NCI-H2029 treated with DMSO at 0.1 percent for 48 hours (cell line): Measurements from ENCODE around the gene NPY2R.

ENCODE experiments used
- DNase-seq: peaks from one replicate; lab custom pipeline; 2025; lab: John Stamatoyannopoulos, UW

Gene NPY2R, protein sequence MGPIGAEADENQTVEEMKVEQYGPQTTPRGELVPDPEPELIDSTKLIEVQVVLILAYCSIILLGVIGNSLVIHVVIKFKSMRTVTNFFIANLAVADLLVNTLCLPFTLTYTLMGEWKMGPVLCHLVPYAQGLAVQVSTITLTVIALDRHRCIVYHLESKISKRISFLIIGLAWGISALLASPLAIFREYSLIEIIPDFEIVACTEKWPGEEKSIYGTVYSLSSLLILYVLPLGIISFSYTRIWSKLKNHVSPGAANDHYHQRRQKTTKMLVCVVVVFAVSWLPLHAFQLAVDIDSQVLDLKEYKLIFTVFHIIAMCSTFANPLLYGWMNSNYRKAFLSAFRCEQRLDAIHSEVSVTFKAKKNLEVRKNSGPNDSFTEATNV

GRCh38 chr4:155208258-155209054 is at the start of gene NPY2R:
Gene NPY2R, plus strand, starts transcription at chr4:155208636. Its CDS starts 5,304 bp downstream, at chr4:155213940.
- no peak for DNase-seq

DNA sequence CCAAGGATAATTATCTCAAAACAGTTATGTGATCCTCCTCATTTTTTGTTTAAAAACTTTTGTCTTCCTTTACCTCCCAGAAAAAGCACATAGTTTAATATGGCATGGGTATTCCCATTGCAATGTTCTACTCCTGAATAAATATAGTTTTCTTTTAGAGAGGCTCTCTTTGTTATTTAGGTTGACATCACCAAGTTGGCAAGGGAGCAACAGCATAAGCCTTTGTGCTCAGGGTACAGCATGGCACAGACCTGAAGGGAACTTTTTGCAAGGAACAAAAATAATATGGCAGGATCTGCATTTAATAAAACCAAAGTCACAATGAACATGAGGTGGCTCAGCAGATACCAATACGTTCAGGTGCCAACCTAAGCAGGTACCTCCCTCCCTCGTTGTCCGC is 47.1 kb upstream of the NPY2R start:
- DNase-seq: no peak

DNA sequence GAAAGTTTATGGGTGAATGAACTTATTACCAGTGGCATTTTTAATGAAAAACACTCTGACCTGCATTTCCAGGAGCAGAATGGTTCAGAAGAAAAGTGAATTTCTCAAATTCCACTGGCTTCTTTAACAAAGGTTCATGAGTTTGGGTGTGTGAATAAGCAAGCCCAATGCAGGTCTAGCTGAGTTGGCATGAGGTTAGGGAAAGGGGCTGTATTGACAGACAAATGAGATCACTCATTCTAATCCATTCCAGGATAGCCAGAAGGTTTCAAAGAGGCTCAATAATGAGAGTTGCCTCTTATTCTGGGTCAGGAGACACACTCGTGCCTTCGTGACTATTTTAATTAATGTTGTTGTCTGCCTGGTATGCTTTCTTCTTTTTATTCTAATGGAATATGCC is 43.7 kb upstream of the NPY2R start:
- DNase-seq: no peak

GRCh38 chr4:155170569-155170968 is 37.9 kb upstream of the NPY2R start:
- DNase-seq: no peak

- no peak for DNase-seq
These were observed 35.1 kb upstream of the NPY2R start for GRCh38 chr4:155173371-155173770.

GRCh38 chr4:155174668-155175067 is 33.8 kb upstream of the NPY2R start:
- DNase-seq: no peak

- DNase-seq: no peak
These were observed 29.2 kb upstream of the NPY2R start for GRCh38 chr4:155179216-155179615.

DNA sequence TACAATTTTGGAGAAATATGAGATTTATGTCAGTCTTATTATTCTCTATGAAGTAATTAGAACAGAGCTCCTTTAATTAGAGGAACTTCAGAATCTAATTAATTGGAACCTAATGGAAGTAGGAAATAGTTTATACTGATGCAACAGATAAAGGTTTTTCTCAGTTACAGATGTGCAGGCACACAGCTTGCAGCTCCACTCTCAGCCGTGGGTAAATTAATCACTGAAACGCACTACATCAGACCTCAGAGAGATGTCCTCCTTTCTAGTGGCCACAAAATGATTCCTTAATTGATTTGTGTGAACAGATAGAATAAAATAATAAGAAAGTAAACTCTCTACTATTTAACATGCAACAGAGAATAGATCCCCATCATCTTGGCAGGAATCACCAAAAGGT is 21.5 kb upstream of the NPY2R start:
- DNase-seq: no peak

DNA sequence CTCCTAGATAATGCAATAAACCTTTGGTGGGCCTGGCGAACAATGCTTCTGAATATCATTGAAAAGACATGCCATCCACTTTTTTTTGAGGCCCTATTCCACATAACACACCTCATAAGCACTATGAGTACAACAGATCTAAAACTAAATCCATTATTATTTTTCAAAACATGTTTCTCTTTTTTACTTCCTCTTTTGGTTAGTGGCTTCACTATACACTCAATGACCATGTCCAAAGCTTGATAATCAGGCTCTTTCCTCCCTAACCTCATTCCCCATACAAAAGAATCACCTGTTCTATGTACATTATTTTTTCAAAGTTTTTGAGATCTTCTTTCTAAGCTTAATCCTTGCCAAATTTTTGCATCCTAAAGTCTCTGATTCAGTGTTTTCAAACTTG is 20.4 kb upstream of the NPY2R start:
- no peak for DNase-seq

DNA sequence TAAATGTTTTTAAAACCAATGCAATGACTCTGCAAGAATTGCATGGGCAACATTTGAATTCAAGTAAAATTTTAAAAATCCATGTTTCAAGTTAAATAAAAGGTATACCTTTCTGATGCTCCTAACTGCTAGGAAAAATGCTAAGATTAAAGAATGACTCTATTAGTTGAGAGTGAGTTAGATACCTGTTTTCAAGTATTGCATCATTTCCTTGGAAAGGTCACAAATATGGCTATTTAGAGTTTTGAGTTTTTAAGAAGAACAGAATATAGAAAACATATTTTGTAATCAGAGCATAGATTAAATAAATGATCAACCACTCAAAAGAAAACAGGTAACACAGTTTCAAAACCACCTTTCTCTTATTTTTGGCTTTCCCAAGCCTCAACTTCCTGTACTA is 18.3 kb upstream of the NPY2R start:
- no peak for DNase-seq

GRCh38 chr4:155197757-155198156 is 10.7 kb upstream of the NPY2R start:
- no peak for DNase-seq

- no peak for DNase-seq
These were observed 740 bp upstream of the NPY2R start for GRCh38 chr4:155207534-155208257.

DNA sequence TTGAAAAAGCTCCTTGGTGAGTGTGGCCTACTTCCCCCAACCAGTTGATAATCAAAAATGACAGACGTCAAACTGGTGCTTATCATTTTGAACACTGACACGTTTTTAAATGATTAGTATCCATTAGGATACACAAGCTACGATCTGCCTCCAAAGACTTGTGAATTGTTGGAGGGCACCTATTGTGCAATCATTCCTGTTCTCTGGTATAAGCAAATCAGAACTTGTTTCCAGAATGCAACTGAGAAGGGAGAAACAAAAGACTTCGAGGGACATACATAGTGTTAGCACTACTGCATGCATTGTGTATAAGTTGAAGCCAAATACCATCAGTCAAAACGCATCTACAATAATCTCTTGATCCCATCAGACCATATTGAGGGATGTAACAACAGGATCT is 11.6 kb downstream of the NPY2R start:
- DNase-seq: no peak

DNA sequence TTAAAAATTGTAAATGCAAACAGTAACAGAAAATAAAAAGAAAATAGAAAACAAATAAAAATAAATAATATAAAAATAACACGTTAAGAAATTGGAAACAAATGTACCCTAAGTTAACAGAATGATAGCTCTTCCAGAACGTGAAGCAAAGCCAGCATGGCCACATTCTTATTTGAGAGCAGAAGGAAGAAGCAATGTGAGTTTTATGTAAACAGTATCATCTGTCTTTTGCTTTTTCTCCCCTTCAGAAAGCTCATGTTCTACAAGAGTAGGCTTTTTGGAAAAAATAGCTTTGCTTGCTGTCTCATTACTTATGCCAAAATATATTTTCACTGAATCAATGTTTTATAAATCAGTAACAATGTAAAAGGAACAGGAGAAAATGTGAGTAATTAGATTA is 18.7 kb downstream of the NPY2R start:
- no peak for DNase-seq

DNA sequence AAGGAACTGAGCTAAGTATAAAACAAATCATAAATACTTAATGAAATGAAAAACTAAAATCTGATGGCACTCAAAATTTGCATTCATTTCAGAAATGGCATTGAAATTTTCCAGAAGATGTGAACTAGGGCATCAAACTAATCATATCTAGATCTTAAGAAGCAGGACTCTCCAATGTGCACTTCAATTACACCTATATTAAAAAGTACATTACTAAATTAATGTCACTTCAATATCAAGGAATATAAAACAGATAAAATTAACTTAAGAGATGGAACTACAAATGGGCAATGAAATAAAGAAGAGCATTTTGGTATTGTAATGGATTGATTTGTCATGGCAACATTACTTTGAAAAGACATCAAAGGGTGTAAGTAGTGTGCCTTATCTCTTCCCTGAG is 20.3 kb downstream of the NPY2R start:
- DNase-seq: no peak

- no peak for DNase-seq
These were observed 24.0 kb downstream of the NPY2R start for GRCh38 chr4:155232432-155232831.

DNA sequence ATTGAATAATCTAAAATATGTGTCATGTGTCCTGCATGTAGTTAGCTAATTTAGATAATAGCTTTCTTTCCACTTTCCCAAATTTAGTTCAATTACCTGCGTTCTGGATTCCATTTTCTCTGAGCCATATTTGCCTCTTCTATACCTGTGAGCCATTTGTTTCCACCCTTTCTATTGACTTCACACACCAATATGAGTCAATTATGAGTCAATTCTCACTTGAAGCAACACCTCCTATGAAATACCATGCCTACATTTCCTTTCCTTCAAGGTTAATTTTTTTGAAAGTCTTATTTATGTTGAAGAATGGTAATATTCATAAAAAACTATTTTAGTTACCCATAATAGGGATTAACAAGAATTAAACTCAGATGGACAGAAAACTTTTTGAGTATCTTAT is 25.8 kb downstream of the NPY2R start:
- no peak for DNase-seq

DNA sequence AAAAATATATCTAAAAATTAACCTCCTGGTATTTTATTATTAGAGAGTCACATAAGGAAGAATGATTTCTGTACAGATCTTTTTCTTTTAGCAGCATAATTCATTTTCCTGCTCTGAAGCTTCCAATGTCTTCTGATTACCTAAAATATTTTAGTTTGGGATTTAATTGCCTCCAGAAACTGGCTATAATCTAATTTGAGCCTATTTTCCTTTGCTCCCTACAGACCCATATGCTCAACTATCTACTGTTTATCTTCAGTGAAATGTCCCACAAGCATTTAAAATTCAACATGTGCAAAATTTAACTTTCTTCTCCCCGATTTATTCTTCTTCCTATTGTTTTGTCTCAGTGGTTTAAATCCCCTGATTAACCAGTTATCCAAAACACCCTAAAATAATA is 29.1 kb downstream of the NPY2R start:
- no peak for DNase-seq

- DNase-seq: no peak
These were observed 32.8 kb downstream of the NPY2R start for GRCh38 chr4:155241225-155241624.

DNA sequence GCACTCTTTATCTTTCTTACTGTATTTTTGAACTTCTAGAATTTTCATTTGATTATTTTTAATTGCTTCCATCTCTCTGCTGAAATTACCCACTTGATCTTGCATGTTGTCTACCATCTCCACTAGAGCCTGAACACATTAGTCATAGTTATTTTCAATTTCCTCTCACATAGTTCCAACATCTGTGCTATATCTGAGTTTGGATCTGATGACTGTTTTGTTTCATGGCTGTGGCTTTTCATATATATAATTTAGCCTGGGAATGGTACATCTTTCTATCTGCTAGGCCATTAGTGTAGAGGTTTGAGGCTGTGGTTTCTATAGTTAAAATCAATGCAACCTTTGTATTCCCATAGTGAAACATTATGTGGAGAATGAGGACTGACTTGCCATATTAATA is 33.2 kb downstream of the NPY2R start:
- no peak for DNase-seq

GRCh38 chr4:155245105-155245504 is 36.7 kb downstream of the NPY2R start:
- DNase-seq: no peak

DNA sequence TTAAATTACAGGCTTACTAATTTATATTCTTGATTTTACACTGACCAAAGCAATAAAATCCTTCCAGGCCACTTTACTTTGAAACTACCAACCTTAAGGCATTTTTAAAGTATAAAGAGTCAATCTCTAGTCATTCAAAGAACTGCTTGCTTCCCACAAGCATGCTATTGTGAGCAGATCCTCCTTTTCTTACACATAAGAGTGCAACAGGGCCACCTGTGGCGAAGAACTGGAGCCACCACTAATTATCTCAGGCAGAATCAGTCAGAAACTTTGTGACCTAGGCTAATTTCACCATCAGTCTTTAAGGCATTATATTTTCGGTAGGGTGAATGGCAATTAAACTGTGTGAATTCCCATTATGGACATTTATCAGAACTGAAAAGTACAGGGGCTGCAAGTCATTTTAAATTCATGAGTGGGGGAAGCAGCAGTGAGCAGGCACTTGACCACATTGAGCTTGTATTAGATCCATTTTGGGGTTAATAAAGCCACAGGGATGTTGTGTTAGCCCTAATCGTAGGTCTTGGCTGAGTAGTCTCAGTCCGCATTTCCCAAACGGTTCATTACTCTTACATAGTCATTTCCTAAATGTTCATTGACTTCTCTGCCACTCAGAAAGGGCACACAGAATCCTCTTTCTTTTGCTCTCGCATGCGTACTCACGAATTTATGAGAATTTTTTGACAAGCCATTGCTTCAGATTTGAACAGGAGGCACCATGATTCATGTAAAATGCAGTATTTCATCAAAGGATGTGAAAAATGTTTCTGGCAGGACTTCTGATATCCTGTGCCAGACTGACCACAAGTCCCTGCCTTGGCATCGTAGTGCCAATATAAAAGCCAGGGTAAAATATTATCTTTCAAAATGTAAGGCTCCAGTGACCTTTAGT is 39.8 kb downstream of the NPY2R start:
- DNase-seq: no peak
